ENCODE results near the gene STMN3. TPM values are rescaled to one million over a fixed set of nuclear protein-coding genes. Genes with fewer than 3 reads are reported as not detected.

The STMN3 gene
- 2.7 and 6.7 TPM in 2 replicates for total RNA-seq

DNA sequence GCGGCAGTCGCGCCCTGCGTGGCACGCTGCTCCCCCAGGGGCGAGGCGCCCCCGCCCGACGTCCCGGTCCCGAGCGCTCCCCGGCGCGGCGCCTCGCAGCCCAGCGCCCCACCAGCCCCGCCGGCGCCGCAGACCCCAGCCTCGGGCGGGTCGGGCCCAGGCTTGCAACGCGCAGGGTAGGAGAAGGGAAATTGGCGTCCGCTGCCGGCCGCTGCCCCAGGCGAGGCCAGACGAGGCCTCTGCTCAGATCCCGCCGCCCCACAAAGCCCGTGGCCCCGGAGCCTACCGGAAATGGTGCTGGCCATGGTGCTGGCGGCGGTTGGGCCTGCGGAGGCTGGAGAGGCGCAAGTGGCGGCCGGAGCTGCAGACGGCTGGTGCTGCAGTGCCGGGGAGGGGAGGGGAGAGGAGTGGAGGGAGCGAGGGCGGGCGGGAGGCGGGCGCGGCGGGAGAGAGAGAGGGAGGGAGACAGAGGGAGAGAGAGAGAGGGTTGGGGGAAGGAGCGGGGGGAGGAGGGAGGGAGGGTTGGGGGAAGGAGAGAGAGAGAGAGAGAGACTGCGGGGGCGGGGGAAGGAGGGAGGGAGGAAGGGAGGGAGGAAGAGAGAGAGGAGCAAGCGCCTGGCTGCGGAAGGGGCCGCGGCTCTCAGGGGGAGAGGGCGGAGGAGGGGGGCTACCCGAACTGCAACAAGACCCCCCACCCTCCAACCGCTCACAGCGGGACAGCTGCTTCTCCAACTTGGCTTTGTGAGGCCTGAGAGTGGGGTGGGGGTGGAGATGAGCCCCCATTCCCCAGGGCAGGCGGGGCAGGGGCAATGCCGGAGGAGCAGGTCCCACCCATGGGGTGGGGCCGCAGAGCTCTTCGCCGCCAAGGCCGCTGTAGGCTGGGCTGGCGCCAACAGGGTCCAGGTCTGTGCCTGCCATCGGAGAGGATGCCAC lies at the start of gene STMN3:
STMN3 (minus strand) TSS at position 384 of the 933 bp plus-strand sequence; CDS start at position 305, 79 bp downstream.

DNA sequence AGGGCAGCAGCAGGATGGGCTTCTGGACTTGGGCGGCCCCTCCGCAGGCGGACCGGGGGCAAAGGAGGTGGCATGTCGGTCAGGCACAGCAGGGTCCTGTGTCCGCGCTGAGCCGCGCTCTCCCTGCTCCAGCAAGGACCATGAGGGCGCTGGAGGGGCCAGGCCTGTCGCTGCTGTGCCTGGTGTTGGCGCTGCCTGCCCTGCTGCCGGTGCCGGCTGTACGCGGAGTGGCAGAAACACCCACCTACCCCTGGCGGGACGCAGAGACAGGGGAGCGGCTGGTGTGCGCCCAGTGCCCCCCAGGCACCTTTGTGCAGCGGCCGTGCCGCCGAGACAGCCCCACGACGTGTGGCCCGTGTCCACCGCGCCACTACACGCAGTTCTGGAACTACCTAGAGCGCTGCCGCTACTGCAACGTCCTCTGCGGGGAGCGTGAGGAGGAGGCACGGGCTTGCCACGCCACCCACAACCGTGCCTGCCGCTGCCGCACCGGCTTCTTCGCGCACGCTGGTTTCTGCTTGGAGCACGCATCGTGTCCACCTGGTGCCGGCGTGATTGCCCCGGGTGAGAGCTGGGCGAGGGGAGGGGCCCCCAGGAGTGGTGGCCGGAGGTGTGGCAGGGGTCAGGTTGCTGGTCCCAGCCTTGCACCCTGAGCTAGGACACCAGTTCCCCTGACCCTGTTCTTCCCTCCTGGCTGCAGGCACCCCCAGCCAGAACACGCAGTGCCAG lies 43.6 kb upstream of the STMN3 start, which contains the start of gene TNFRSF6B:
TNFRSF6B (plus strand) TSS at position 25 of the 729 bp plus-strand sequence; CDS start at position 141, 116 bp downstream.

DNA sequence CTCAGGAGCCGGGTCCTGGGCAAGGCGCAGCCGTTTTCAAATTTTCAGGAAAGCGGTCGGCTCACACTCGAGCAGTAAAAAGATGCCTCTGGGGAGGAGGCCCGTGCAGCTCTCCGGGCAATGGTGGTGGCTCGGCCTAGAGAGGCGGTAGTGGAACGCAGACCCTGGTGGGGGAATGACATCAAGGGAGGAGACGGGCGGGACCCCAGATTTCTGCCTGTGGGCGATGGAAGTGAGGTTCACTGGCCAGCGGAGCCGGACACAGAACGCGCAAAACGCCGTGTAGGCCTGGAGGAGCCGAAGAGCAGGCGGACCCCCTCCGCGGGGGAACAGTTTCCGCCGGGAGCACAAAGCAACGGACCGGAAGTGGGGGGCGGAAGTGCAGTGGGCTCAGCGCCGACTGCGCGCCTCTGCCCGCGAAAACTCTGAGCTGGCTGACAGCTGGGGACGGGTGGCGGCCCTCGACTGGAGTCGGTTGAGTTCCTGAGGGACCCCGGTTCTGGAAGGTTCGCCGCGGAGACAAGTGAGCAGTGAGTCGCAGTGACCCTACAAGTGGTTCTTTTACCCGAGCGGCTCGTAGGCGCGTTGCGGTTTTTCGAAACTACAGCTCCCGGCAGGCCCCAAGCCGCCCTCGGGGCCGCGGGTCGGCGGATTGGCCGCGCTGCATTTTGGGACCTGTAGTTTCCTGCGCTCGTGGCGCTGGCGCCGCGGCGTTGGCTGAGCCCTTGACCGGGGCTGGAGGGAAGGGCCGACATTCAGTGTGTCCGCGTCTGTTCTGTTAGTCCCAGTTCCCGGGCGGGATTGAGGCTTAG lies 4.9 kb upstream of the STMN3 start, which contains the start of gene RTEL1:
RTEL1 (plus strand) TSS at position 376 of the 812 bp plus-strand sequence. CDS start 1,091 bp downstream, outside the sequence.

DNA sequence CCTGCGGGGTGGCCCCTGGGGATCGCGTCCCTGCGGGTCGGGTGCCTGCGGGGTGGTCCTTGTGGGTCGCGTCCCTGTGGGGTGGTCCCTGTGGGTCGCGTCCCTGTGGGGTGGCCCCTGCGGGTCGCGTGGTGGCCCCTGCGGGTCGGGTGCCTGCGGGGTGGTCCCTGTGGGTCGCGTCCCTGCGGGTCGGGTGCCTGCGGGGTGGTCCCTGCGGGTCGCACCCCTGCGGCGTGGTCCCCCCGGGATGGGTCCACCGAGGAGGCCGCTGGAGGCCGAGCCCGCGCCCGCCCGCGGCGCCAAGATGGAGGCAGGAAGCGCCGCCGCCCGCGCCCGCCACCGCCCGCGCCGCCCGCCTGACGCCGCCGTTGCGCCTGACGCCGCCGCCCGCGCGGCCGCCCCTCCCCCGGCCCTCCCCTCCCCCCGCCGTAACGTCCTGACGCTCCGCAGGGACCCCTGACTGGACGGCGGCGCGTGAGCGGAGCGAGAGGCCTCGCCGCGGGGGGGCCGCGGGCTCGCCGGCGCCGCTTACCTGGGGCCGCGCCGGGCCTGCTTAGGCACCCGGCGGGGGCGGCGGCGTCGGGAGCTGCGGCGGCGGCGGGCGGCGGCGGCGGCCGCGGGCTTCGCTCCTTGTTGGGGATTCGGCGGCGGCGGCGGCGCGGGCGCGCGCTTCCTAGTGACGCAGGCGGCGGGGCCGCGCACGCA lies 26.6 kb downstream of the STMN3 start, which contains the start of gene GMEB2:
GMEB2 (minus strand) TSS at position 678 of the 705 bp plus-strand sequence. CDS start 7,704 bp downstream, outside the sequence.

Other genes with a start within 250 kb of the STMN3 start
- not detected in 2 replicates for gene KCNQ2, start 180.8 kb downstream of the STMN3 start, total RNA-seq
- 3.9 and 8.8 TPM in 2 replicates for gene EEF1A2, start 154.3 kb downstream of the STMN3 start, total RNA-seq
- gene PPDPF, start 132.7 kb downstream of the STMN3 start, total RNA-seq, result 61.2 and 63.0 TPM in 2 replicates
- gene PTK6, start 116.0 kb downstream of the STMN3 start, total RNA-seq, result 0.18 TPM in 1 of 2 replicates, not detected in the other
- not detected in 2 replicates for gene SRMS, start 105.7 kb downstream of the STMN3 start, total RNA-seq
- gene FNDC11, start 99.3 kb downstream of the STMN3 start, total RNA-seq, result 0.74 and 0.89 TPM in 2 replicates
- 32.7 and 54.9 TPM in 2 replicates for gene HELZ2, start 79.2 kb downstream of the STMN3 start, total RNA-seq
- 8.9 and 13.6 TPM in 2 replicates for gene GMEB2, start 26.3 kb downstream of the STMN3 start, total RNA-seq
- gene RTEL1, start 4.9 kb upstream of the STMN3 start, total RNA-seq, result 7.1 and 14.3 TPM in 2 replicates
- gene TNFRSF6B, start 43.2 kb upstream of the STMN3 start, total RNA-seq, result 16.3 and 95.5 TPM in 2 replicates
- 35.3 and 43.2 TPM in 2 replicates for gene ARFRP1, start 54.6 kb upstream of the STMN3 start, total RNA-seq
- 19.3 and 23.6 TPM in 2 replicates for gene ZGPAT, start 54.6 kb upstream of the STMN3 start, total RNA-seq
- gene LIME1, start 83.2 kb upstream of the STMN3 start, total RNA-seq, result 2.7 and 8.9 TPM in 2 replicates
- gene SLC2A4RG, start 86.4 kb upstream of the STMN3 start, total RNA-seq, result 14.3 and 24.8 TPM in 2 replicates
- 0.42 and 0.59 TPM in 2 replicates for gene ZBTB46, start 177.8 kb upstream of the STMN3 start, total RNA-seq
- gene ABHD16B, start 208.1 kb upstream of the STMN3 start, total RNA-seq, result 0.09 TPM in 1 of 2 replicates, not detected in the other
- gene TPD52L2, start 211.8 kb upstream of the STMN3 start, total RNA-seq, result 127 and 187 TPM in 2 replicates
- 79.7 and 83.4 TPM in 2 replicates for gene DNAJC5, start 241.7 kb upstream of the STMN3 start, total RNA-seq